ENCODE measurements around the gene SCLY.

DNA sequence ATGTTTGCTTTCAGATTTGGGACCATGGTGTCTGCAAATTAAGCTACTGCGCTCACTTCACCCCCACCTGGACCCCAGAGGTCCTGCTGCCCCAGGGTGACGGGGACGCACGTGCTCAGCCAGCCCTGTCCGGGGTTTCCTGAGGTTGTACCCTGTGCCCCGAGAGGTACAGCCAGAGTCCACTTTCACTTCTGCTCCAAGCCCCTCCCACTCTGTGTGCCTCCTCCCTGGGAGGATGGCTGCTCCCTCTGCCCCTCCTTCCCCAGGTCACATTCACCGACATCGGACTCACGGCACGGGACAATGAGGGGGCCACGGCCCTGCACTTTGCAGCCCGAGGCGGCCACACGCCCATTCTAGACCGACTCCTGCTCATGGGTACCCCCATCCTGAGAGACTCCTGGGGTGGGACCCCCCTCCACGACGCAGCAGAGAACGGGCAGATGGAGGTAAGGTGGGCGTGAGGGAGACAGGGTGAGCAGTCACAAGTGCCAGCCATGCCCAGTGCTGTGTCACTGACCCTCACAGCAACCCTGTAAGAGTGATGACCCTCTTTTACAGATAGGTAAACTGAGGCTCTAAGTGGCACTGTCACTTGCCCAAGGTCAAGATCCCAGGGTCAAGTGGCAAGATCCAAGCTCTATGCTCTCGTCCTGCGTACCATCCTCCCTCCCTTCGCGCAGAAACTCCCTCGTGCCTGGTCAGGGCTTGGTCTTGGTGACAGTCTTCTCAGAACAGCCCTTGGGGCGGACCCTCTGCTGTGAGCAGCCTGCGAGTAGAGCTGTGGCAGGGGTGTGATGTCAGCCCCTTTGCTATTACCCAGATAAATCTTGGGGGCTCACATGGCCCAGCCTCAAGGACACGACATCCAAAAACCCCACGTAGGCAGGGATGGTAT lies 47.0 kb downstream of the SCLY start:
- TF ChIP-seq, protein P1, sequence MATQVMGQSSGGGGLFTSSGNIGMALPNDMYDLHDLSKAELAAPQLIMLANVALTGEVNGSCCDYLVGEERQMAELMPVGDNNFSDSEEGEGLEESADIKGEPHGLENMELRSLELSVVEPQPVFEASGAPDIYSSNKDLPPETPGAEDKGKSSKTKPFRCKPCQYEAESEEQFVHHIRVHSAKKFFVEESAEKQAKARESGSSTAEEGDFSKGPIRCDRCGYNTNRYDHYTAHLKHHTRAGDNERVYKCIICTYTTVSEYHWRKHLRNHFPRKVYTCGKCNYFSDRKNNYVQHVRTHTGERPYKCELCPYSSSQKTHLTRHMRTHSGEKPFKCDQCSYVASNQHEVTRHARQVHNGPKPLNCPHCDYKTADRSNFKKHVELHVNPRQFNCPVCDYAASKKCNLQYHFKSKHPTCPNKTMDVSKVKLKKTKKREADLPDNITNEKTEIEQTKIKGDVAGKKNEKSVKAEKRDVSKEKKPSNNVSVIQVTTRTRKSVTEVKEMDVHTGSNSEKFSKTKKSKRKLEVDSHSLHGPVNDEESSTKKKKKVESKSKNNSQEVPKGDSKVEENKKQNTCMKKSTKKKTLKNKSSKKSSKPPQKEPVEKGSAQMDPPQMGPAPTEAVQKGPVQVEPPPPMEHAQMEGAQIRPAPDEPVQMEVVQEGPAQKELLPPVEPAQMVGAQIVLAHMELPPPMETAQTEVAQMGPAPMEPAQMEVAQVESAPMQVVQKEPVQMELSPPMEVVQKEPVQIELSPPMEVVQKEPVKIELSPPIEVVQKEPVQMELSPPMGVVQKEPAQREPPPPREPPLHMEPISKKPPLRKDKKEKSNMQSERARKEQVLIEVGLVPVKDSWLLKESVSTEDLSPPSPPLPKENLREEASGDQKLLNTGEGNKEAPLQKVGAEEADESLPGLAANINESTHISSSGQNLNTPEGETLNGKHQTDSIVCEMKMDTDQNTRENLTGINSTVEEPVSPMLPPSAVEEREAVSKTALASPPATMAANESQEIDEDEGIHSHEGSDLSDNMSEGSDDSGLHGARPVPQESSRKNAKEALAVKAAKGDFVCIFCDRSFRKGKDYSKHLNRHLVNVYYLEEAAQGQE (IDR thresholded peaks at IDR 0.05; ENCODE audit: low read depth): no peak
- TF ChIP-seq TAF1 (IDR thresholded peaks at IDR 0.05; ENCODE audit: low read depth) (no peak), NFIC (IDR thresholded peaks at IDR 0.05) (no peak), EGR1 (IDR thresholded peaks at IDR 0.05) (no peak), TCF12 (IDR thresholded peaks at IDR 0.05; ENCODE audit: low read depth) (no peak), RAD21 (IDR thresholded peaks at IDR 0.05; ENCODE audit: low read depth) (no peak), CREB1 (IDR thresholded peaks at IDR 0.05; ENCODE audit: low read depth) (no peak), ZBTB7A (IDR thresholded peaks at IDR 0.05; ENCODE audit: low read depth) (no peak), CEBPB (IDR thresholded peaks at IDR 0.05) (no peak)
- TF ChIP-seq, protein P2, sequence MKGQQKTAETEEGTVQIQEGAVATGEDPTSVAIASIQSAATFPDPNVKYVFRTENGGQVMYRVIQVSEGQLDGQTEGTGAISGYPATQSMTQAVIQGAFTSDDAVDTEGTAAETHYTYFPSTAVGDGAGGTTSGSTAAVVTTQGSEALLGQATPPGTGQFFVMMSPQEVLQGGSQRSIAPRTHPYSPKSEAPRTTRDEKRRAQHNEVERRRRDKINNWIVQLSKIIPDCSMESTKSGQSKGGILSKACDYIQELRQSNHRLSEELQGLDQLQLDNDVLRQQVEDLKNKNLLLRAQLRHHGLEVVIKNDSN (IDR thresholded peaks at IDR 0.05): no peak
